SW 1271 (cell line): ENCODE measurements around the gene TREML4.
"Not testable (repeated sequence)": the region's sequence is repeated elsewhere in the genome, so short reads cannot be mapped to it uniquely, and the experiment has no call there.

Source experiments
- DNase-seq, 2 experiments: peaks; one replicate each; lab custom pipeline; 2025; lab: John Stamatoyannopoulos, UW

The TREML4 gene

GRCh38 chr6:41204156-41204555 is 24.0 kb upstream of the TREML4 start:
- DNase-seq = no peak

- no peak for DNase-seq
These were observed 19.6 kb upstream of the TREML4 start for GRCh38 chr6:41208439-41209106.

GRCh38 chr6:41209547-41210320 is 18.4 kb upstream of the TREML4 start:
- DNase-seq = no peak

GRCh38 chr6:41214559-41215238 is 13.4 kb upstream of the TREML4 start:
- no peak for DNase-seq

GRCh38 chr6:41215777-41216176 is 12.4 kb upstream of the TREML4 start:
- no peak for DNase-seq

GRCh38 chr6:41216616-41217015 is 11.5 kb upstream of the TREML4 start:
- DNase-seq = no peak

GRCh38 chr6:41222045-41222444 is 6.1 kb upstream of the TREML4 start:
- DNase-seq = no peak

GRCh38 chr6:41222513-41222912 is 5.6 kb upstream of the TREML4 start:
- DNase-seq = no peak

GRCh38 chr6:41224800-41225199 is 3.3 kb upstream of the TREML4 start:
- DNase-seq = no peak

GRCh38 chr6:41226752-41227151 is 1.4 kb upstream of the TREML4 start:
- no peak for DNase-seq

GRCh38 chr6:41228616-41229015 is 467 bp downstream of the TREML4 start:
- no peak for DNase-seq

GRCh38 chr6:41229721-41230120 is 1.6 kb downstream of the TREML4 start:
- DNase-seq = no peak

GRCh38 chr6:41231246-41231645 is 3.1 kb downstream of the TREML4 start:
- DNase-seq = no peak

- DNase-seq = no peak
These were observed 4.5 kb downstream of the TREML4 start for GRCh38 chr6:41232667-41233066.

- DNase-seq = no peak
These were observed 8.1 kb downstream of the TREML4 start for GRCh38 chr6:41236276-41236675.

- no peak for DNase-seq
These were observed 9.0 kb downstream of the TREML4 start for GRCh38 chr6:41237128-41237527.

- no peak for DNase-seq
These were observed 11.5 kb downstream of the TREML4 start for GRCh38 chr6:41239467-41240159.

GRCh38 chr6:41246529-41246928 is 18.4 kb downstream of the TREML4 start:
- DNase-seq = not testable (repeated sequence)

GRCh38 chr6:41247288-41247865 is 19.2 kb downstream of the TREML4 start:
- DNase-seq = no peak

- no peak for DNase-seq
These were observed 19.9 kb downstream of the TREML4 start for GRCh38 chr6:41247882-41248705.
